Breast epithelium (tissue), 4 donors: ENCODE results near the gene APBB2. TPM values are rescaled to one million over a fixed set of nuclear protein-coding genes. Genes with fewer than 3 reads are reported as not detected.

Source experiments
- DNase-seq, 2 donors: peaks; one replicate each; pipeline ENCODE4 v3.0.0-alpha.2; 2019; ENCODE audit warnings: low spot score in 2 of 2
- H3K27ac ChIP-seq, 2 donors: fragments of 200-600 bp; sonication (generic) in 1 of 2; one replicate each; pipeline ENCODE4 v1.5.1; 2016 to 2019; ENCODE audit warnings: mild to moderate bottlenecking in 1 of 2
- H3K27me3 ChIP-seq, 2 donors: fragments of 200-600 bp; sonication (generic) in 1 of 2; one replicate each; pipeline versions ENCODE4 v1.5.1 to v1.6.0; 2017 to 2019; ENCODE audit warnings: control low read depth in 1 of 2, mild to moderate bottlenecking in 1 of 2
- H3K36me3 ChIP-seq: fragments of 200-600 bp; one replicate; pipeline ENCODE4 v1.5.1; 2019
- H3K4me1 ChIP-seq, 2 donors: fragments of 200-600 bp; sonication (generic); one replicate each; pipeline ENCODE4 v1.5.1; 2016 to 2019; ENCODE audit warnings: control low read depth in 1 of 2
- H3K4me3 ChIP-seq, 3 donors: fragments of 200-600 bp; sonication (generic); 1 replicate in 2 of 3; 2 replicates in 1 of 3; pipeline ENCODE4 v1.5.1; 2016 to 2019; ENCODE audit warnings: mild to moderate bottlenecking in 3 of 3, moderate library complexity in 2 of 3
- H3K9me3 ChIP-seq, 2 donors: fragments of 200-600 bp; sonication (generic) in 1 of 2; one replicate each; pipeline ENCODE4 v1.5.1; 2016 to 2019; ENCODE audit warnings: control low read depth in 1 of 2
- CTCF ChIP-seq, 3 donors: fragments of 450-650 bp; IDR thresholded peaks; one replicate each; pipeline ENCODE4 v1.5.1; 2016 to 2017; ENCODE audit warnings: antibody characterized with exemption in 3 of 3, mild to moderate bottlenecking in 3 of 3, moderate library complexity in 3 of 3
- POLR2A ChIP-seq: fragments of 450-650 bp; IDR thresholded peaks from one replicate; pipeline ENCODE4 v1.6.1; 2016; ENCODE audit warnings: antibody characterized with exemption, mild to moderate bottlenecking, moderate library complexity
- POLR2AphosphoS5 ChIP-seq, 3 donors: sonication (generic); formaldehyde crosslinking; IDR thresholded peaks; one replicate each; pipeline ENCODE4 v1.6.1; 2017; ENCODE audit warnings: antibody characterized with exemption in 3 of 3
- intact Hi-C: fragments of 100-400 bp; cut with DNase I; formaldehyde crosslinking; loops from one replicate; pipeline ENCODE4 v1.15.1; 2023; ENCODE audit warnings: low total_unique reads
- total RNA-seq, 3 donors: library from RNA; depleted of rRNA; stranded (reverse); fragments of >200 nt; gene quantifications; one replicate each; pipeline ENCODE4 v1.1.0, GENCODE V29; 2016

APBB2 gene
- total RNA-seq, 3 donors from 2014 or later: 87.4 to 192 (median 153) TPM

DNA sequence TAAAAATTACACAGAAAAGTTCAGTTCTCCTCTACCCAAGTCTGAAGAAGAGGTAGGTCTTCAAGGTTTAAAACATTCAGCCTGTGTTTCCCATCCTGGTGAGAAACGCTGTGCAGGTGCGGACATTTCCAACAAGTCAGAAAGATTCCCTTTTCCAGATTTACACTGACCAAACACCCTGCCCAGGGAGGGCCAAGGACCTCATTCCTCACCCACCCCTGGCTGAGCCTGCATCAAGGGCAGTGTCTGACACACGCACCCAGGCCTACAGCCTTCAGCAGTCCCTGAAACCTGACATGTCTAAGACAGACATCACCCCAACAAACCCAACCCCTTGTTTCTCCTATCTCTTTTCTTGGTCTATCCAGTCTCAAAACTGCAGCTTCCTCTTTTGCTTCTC, 105.9 kb downstream of the APBB2 start:
- no peaks in the 10 kb centered on the region for H3K4me1 ChIP-seq
- H3K4me3 ChIP-seq: no peak overlapping the region
- no peak for TF ChIP-seq POLR2A
- TF ChIP-seq POLR2AphosphoS5 (IDR thresholded peaks at IDR 0.05): no peak
- no peaks in the 10 kb centered on the region for H3K9me3 ChIP-seq
- no peaks in the 10 kb centered on the region for H3K27me3 ChIP-seq
- no peak for DNase-seq
- intact Hi-C loops: no loop called here
- no peak overlapping the region for H3K27ac ChIP-seq
- no peaks in the 10 kb centered on the region for H3K36me3 ChIP-seq

GRCh38 chr4:41106694-41107419, 107.5 kb downstream of the APBB2 start:
- H3K27me3 ChIP-seq: no peaks in the 10 kb centered on the region
- H3K4me1 ChIP-seq: no peaks in the 10 kb centered on the region
- DNase-seq: no peak
- intact Hi-C loops: no loop called here
- no peaks in the 10 kb centered on the region for H3K36me3 ChIP-seq
- no peak overlapping the region for H3K4me3 ChIP-seq
- TF ChIP-seq CTCF (IDR thresholded peaks at IDR 0.05) (no peak), POLR2AphosphoS5 (IDR thresholded peaks at IDR 0.05) (no peak), POLR2A (no peak)
- no peaks in the 10 kb centered on the region for H3K9me3 ChIP-seq
- H3K27ac ChIP-seq: no peak overlapping the region

DNA sequence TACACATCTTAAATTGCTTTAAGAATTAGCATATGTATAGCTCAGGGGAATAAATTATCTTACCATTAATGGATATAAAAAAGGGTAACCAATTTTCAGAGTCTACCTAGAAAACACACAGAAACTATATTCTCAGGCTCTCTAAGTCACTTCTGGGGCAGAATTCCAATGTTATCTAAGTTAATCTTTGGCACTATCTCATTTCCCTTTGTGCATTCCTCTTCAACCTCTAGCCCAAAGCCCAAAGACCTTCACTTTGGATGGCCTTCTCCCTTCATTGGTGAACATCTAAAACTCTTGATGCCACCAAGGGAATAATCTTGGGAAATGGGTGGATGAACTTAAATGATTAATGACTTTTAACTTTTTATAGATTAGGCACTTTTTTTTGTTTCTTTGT, 108.3 kb downstream of the APBB2 start:
- Histone ChIP-seq H3K27ac (no peak overlapping the region), H3K4me3 (no peak overlapping the region), H3K27me3 (no peaks in the 10 kb centered on the region), H3K36me3 (no peaks in the 10 kb centered on the region), H3K9me3 (no peaks in the 10 kb centered on the region), H3K4me1 (no peaks in the 10 kb centered on the region)
- TF ChIP-seq POLR2A (no peak), CTCF (IDR thresholded peaks at IDR 0.05) (no peak), POLR2AphosphoS5 (IDR thresholded peaks at IDR 0.05) (no peak)
- DNase-seq: no peak
- intact Hi-C loops: no loop called here

DNA sequence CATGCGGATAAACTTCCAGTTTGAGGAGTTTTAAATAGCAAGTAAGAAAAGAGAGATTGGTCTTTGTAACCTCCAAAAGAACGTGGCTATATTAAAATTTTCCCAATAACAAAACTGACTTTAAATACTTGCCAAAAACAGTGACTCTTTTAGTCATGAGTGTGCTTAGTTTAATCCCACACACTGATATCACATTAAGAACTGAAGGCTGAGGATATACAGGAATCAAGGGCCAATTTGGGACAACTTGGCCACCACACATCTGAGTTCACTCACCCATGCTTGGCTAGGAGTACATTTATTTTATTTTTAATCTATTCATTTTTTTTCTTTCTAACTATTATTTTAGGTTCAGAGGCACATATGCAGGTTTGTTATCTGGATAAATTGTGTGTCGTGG, 110.2 kb downstream of the APBB2 start:
- peak overlapping the region; percentile 8 to 29 for H3K27ac ChIP-seq
- TF ChIP-seq POLR2AphosphoS5 (IDR thresholded peaks at IDR 0.05) (no peak), CTCF (IDR thresholded peaks at IDR 0.05) (no peak), POLR2A (no peak)
- intact Hi-C loops: no loop called here
- H3K9me3 ChIP-seq: no peaks in the 10 kb centered on the region
- DNase-seq: no peak
- no peak overlapping the region for H3K4me3 ChIP-seq
- H3K36me3 ChIP-seq: no peaks in the 10 kb centered on the region
- no peaks in the 10 kb centered on the region for H3K4me1 ChIP-seq
- no peaks in the 10 kb centered on the region for H3K27me3 ChIP-seq

GRCh38 chr4:41103657-41104056, 110.7 kb downstream of the APBB2 start:
- H3K4me1 ChIP-seq: peaks cover 0 to 2% of the 10 kb centered on the region in 2 donors

More at GRCh38 chr4:41103657-41104056, 110.7 kb downstream of the APBB2 start:
- Histone ChIP-seq H3K36me3 (no peaks in the 10 kb centered on the region), H3K4me3 (no peak overlapping the region), H3K27me3 (no peaks in the 10 kb centered on the region), H3K27ac (no peak overlapping the region), H3K9me3 (no peaks in the 10 kb centered on the region)
- TF ChIP-seq POLR2A (no peak), CTCF (IDR thresholded peaks at IDR 0.05) (no peak), POLR2AphosphoS5 (IDR thresholded peaks at IDR 0.05) (no peak)
- DNase-seq: no peak
- intact Hi-C loops: no loop called here
